K562 (cell line): Measurements from ENCODE around the gene TRAF5. TPM values are rescaled to one million over a fixed set of nuclear protein-coding genes. Genes with fewer than 3 reads are reported as not detected.
A peak's percentile ranks its signal among the peaks of the same experiment; 100 is the strongest.

ENCODE experiments used
- ATAC-seq: fragments of 200-7000 bp; cut with Tn5 transposase; 3 replicates; pipeline ENCODE4 v1.9.1; 2020; ENCODE audit warnings: moderate library complexity
- BruUV-seq: library from RNA; stranded (reverse); fragments of 400-500 nt; replicated peaks from 2 replicates; lab custom pipeline; 2021; lab: Mats Ljungman, UMichigan
- CTCF ChIA-PET: fragments of 300-600 bp; formaldehyde crosslinking; extraction: SDS; loops from one replicate; lab custom pipeline; 2021; ENCODE audit warnings: low intra/inter-chr PET ratio; lab: Yijun Ruan, JAX
- POLR2A ChIA-PET: fragments of 300-600, 350-650 bp; sonication (Branson Sonifier 250); formaldehyde crosslinking; extraction: SDS; loops from one replicate; lab custom pipeline; 2021; ENCODE audit warnings: antibody characterized with exemption, inconsistent platforms; lab: Yijun Ruan, JAX
- DNase-seq, 4 experiments: peaks; one replicate each; pipeline versions ENCODE4 v3.0.0 to v3.0.0-alpha.2; 2011 to 2018; ENCODE audit warnings: low spot score in 3 of 4, mixed read lengths in 3 of 4; ENCODE audit errors: extremely low read depth in 1 of 4
- FAIRE-seq: peaks from 2 replicates; lab custom pipeline; 2011; peaks lifted over from hg19 to GRCh38; lab: Jason Lieb, UNC
- H2AFZ ChIP-seq: 2 replicates; pipeline ENCODE4 v1.6.0; 2011; ENCODE audit warnings: low read depth, low read length, control low read depth, inconsistent platforms
- H3K27ac ChIP-seq: fragments of 200-600 bp; 3 replicates; pipeline ENCODE4 v1.8.0; 2011; ENCODE audit warnings: low read depth, mild to moderate bottlenecking, control low read depth, inconsistent platforms, low read length, moderate library complexity, mixed read lengths; ENCODE audit errors: extremely low read depth
- H3K27me3 ChIP-seq, 2 experiments: fragments of 300-600 bp in 1 of 2; 2 replicates in 1 of 2; 3 replicates in 1 of 2; pipeline versions ENCODE4 v1.6.0 to v1.8.0; 2011; ENCODE audit warnings: inconsistent platforms in 2 of 2, low read length in 2 of 2, mild to moderate bottlenecking in 1 of 2, mixed read lengths in 1 of 2, moderate library complexity in 1 of 2; ENCODE audit not compliant: control insufficient read depth in 2 of 2, insufficient read depth in 2 of 2
- H3K36me3 ChIP-seq: fragments of 300-600 bp; 3 replicates; pipeline ENCODE4 v1.8.0; 2011; ENCODE audit warnings: mild to moderate bottlenecking, low read length, inconsistent platforms; ENCODE audit not compliant: control insufficient read depth, insufficient read depth
- H3K4me1 ChIP-seq, 2 experiments: fragments of 200-600 bp in 1 of 2; replicated peaks in 1 of 2; 2 replicates in 1 of 2; 3 replicates in 1 of 2; pipeline versions ENCODE4 v1.5.1 to v1.8.0; 2011; ENCODE audit warnings: inconsistent platforms in 2 of 2, low read length in 2 of 2, mild to moderate bottlenecking in 1 of 2, mixed read lengths in 1 of 2, moderate library complexity in 1 of 2; ENCODE audit not compliant: control insufficient read depth in 2 of 2, insufficient read depth in 2 of 2
- H3K4me2 ChIP-seq: 2 replicates; pipeline ENCODE4 v1.6.1; 2011; ENCODE audit warnings: low read length, control low read depth, inconsistent platforms, mixed read lengths; ENCODE audit not compliant: insufficient read depth
- H3K4me3 ChIP-seq: fragments of 200-600 bp; sonication (generic), shearing (Covaris generic); 2 replicates; pipeline ENCODE4 v1.5.1; 2016; ENCODE audit warnings: control low read depth, inconsistent platforms
- H3K79me2 ChIP-seq: fragments of 200-600 bp; 3 replicates; pipeline ENCODE4 v1.8.0; 2011; ENCODE audit warnings: low read length, inconsistent platforms; ENCODE audit not compliant: control insufficient read depth, insufficient read depth
- H3K9ac ChIP-seq, 2 experiments: 2 replicates each; pipeline versions ENCODE4 v1.6.0 to v1.6.1; 2011; ENCODE audit warnings: low read depth in 2 of 2, low read length in 2 of 2, control low read depth in 1 of 2, inconsistent platforms in 1 of 2, mild to moderate bottlenecking in 1 of 2, mixed read lengths in 1 of 2; ENCODE audit not compliant: insufficient read depth in 1 of 2
- H3K9me1 ChIP-seq: one replicate; pipeline ENCODE4 v1.6.0; 2011; ENCODE audit warnings: inconsistent platforms, mild to moderate bottlenecking, low read length, moderate library complexity; ENCODE audit not compliant: control insufficient read depth, insufficient read depth
- H3K9me3 ChIP-seq: replicated peaks from 2 replicates; pipeline ENCODE4 v1.5.1; 2011; ENCODE audit warnings: low read depth, low read length, inconsistent platforms; ENCODE audit not compliant: control insufficient read depth, insufficient read depth
- H4K20me1 ChIP-seq: replicated peaks from 2 replicates; pipeline ENCODE4 v1.6.1; 2011; ENCODE audit warnings: low read length, inconsistent platforms, mixed read lengths; ENCODE audit not compliant: control insufficient read depth, insufficient read depth
- CBX3 ChIP-seq, 2 experiments: IDR thresholded peaks; 1 replicate in 1 of 2; 2 replicates in 1 of 2; pipeline ENCODE4 v1.6.1; 2012; ENCODE audit warnings: inconsistent platforms in 2 of 2, low read length in 2 of 2, borderline replicate concordance in 1 of 2, control low read depth in 1 of 2
- CCNT2 ChIP-seq: IDR thresholded peaks from 2 replicates; pipeline ENCODE4 v1.6.1; 2011; ENCODE audit warnings: borderline replicate concordance, low read depth, mild to moderate bottlenecking, moderate library complexity, mixed read lengths, low read length; ENCODE audit not compliant: insufficient read length; ENCODE audit errors: extremely low read depth
- CREM ChIP-seq: IDR thresholded peaks from 2 replicates; pipeline ENCODE4 v1.6.1; 2014; ENCODE audit warnings: antibody characterized with exemption, low read depth
- FOXJ2 ChIP-seq: fragments of 200-800 bp; sonication (Bioruptor generic); IDR thresholded peaks from 2 replicates; pipeline ENCODE4 v1.6.1; 2016; ENCODE audit warnings: missing genetic modification characterization, missing compliant biosample characterization
- HMBOX1 ChIP-seq: sonication (generic); IDR thresholded peaks from 2 replicates; pipeline ENCODE4 v1.6.1; 2016
- JUND ChIP-seq, 2 experiments: IDR thresholded peaks; 2 replicates in 1 of 2; 3 replicates in 1 of 2; pipeline ENCODE4 v1.6.1; 2011; ENCODE audit warnings: borderline replicate concordance in 2 of 2, low read depth in 2 of 2, low read length in 2 of 2, improper control_type of control experiment in 1 of 2, missing biosample characterization in 1 of 2, missing genetic modification characterization in 1 of 2, missing genetic modification reagents in 1 of 2
- KDM1A ChIP-seq, 2 experiments: fragments of 450-650 bp; IDR thresholded peaks; 2 replicates each; pipeline ENCODE4 v1.6.1; 2016; ENCODE audit warnings: mild to moderate bottlenecking in 2 of 2
- MCM2 ChIP-seq: fragments of 450-650 bp; IDR thresholded peaks from 2 replicates; pipeline ENCODE4 v1.6.1; 2017; ENCODE audit warnings: low read depth, mild to moderate bottlenecking
- MEIS2 ChIP-seq: fragments of 450-650 bp; IDR thresholded peaks from 2 replicates; pipeline ENCODE4 v1.6.1; 2014; ENCODE audit warnings: mild to moderate bottlenecking; ENCODE audit not compliant: partially characterized antibody
- NONO ChIP-seq, 2 experiments: fragments of 200-400 bp in 1 of 2; fragments of 450-650 bp in 1 of 2; formaldehyde crosslinking in 1 of 2; IDR thresholded peaks; 2 replicates each; pipeline ENCODE4 v1.6.1; 2017; ENCODE audit warnings: low read depth in 2 of 2, mild to moderate bottlenecking in 2 of 2, moderate library complexity in 2 of 2, low read length in 1 of 2
- PHF8 ChIP-seq: fragments of 200-600 bp; sonication (generic); IDR thresholded peaks from 2 replicates; pipeline ENCODE4 v1.6.1; 2012; ENCODE audit warnings: mixed run types, mild to moderate bottlenecking, inconsistent platforms, low read length, moderate library complexity, borderline replicate concordance
- RREB1 ChIP-seq: fragments of 250-450 bp; sonication (Bioruptor Pico); IDR thresholded peaks from 2 replicates; pipeline ENCODE4 v1.4.0; 2020
- ZKSCAN8 ChIP-seq: fragments of 200-800 bp; sonication (Bioruptor generic); IDR thresholded peaks from 2 replicates; pipeline ENCODE4 v1.6.1; 2016; ENCODE audit warnings: missing genetic modification characterization, missing compliant biosample characterization
- ZSCAN32 ChIP-seq: fragments of 450-650 bp; formaldehyde crosslinking; IDR thresholded peaks from 2 replicates; pipeline ENCODE4 v1.4.0; 2020; ENCODE audit warnings: mild to moderate bottlenecking, moderate library complexity
- WGBS: fragments of 100-300 bp; shearing (Covaris generic); methylation state at CpG from one replicate; pipeline ENCODE4 v1.1.6; 2016; ENCODE audit warnings: low coverage, mixed read lengths; ENCODE audit not compliant: insufficient coverage; ENCODE audit errors: missing lambda C conversion rate; 5-methylcytosine and 5-hydroxymethylcytosine counted together
- in situ Hi-C: fragments of 300-500 bp; cut with MboI; formaldehyde crosslinking; loops from 4 replicates; pipeline ENCODE4 v1.15.0; 2018; ENCODE audit warnings: inconsistent platforms, mixed read lengths
- intact Hi-C: fragments of 100-400 bp; cut with micrococcal nuclease; formaldehyde crosslinking; loops from 2 replicates; pipeline ENCODE4 v1.14.2; 2022
- polyA plus RNA-seq, 8 experiments: library from polyadenylated mRNA; depleted of rRNA in 4 of 8; stranded (reverse) in 5 of 8; unstranded in 3 of 8; fragments of >200 nt; fragmentation: Nextera tagmentation in 2 of 8; fragmentation: Illumina TruSeq in 1 of 8; extraction: Ambion mirVana in 2 of 8; extraction: Trizol in 1 of 8; gene quantifications; 2 replicates each; pipeline versions ENCODE4 v1.2.1 to v1.2.3, GENCODE V29; 2011 to 2014; ENCODE audit warnings: inconsistent platforms in 1 of 8, missing spikeins in 1 of 8
- total RNA-seq, 7 experiments: library from RNA; depleted of rRNA in 6 of 7; stranded (reverse); fragments of >200 nt in 6 of 7; fragmentation: Illumina TruSeq in 2 of 7; extraction: Trizol in 2 of 7; gene quantifications; 2 replicates each; pipeline versions ENCODE4 v1.2.1 to v1.2.3, GENCODE V29; 2011 to 2021; ENCODE audit warnings: low replicate concordance in 1 of 7

TRAF5 gene
- total and polyA plus RNA-seq, 9 of the 15 experiments (the other 6 are each of a cell fraction or from before 2014, with no cell fraction given) = 2.0 to 9.3 (median 5.3) TPM

DNA sequence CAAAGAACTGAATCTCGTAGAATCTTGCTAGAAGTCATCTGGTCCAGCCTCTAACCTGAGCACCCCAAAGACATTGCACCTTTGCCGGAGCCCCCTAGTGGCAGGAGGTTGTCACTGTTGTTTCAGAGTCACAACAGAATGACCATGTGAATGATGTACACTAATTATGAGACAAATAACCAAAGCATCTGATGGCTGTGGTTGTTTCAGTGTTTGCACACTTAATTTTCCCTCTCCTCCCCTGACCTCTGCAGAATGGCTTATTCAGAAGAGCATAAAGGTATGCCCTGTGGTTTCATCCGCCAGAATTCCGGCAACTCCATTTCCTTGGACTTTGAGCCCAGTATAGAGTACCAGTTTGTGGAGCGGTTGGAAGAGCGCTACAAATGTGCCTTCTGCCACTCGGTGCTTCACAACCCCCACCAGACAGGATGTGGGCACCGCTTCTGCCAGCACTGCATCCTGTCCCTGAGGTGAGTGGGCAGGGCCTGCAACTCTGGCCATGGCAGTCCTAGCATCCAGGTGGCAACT is 26.4 kb downstream of the TRAF5 start:
- intact Hi-C loops (loop anchor here (2.0 kb wide), 1 partner anchor 30 kb away; no protein-coding TSS in a partner anchor), in situ Hi-C loops (no loop called here)
- POLR2A ChIA-PET = interaction anchor here (1.2 kb wide), 1 partner anchor 9 kb away, joined by 5 read pairs; no protein-coding TSS in a partner anchor
- CTCF ChIA-PET = interaction anchor here (0.6 kb wide), 1 partner anchor 30 kb away, joined by 3 read pairs; no protein-coding TSS in a partner anchor
- peaks cover 6% of the 10 kb centered on the region; the same call in 1 of the 3 replicates for H3K36me3 ChIP-seq
- H3K9me3 ChIP-seq = 0 out of 2 replicates have a peak, but pooled peaks cover 5% of the 10 kb centered on the region
- H3K9ac ChIP-seq = no peak overlapping the region
- no peak overlapping the region for H3K4me2 ChIP-seq
- H3K4me1 ChIP-seq = no peaks in the 10 kb centered on the region; a peak in 2 of 5 replicates
- H4K20me1 ChIP-seq = no peaks in the 10 kb centered on the region
- H3K27me3 ChIP-seq = no peaks in the 10 kb centered on the region
- H3K9me1 ChIP-seq = no peaks in the 10 kb centered on the region
- no peak overlapping the region for H3K27ac ChIP-seq
- FAIRE-seq (peak; percentile 77), ATAC-seq (peak; percentile 90), DNase-seq (peak; percentile 68 to 80 (median 74))
- no TSS peak for BruUV-seq
- 55% methylated on average over 8 of the region's 8 CpGs for WGBS
- no peak overlapping the region for H2AFZ ChIP-seq
- H3K4me3 ChIP-seq = no peak overlapping the region
- no peaks in the 10 kb centered on the region for H3K79me2 ChIP-seq
- TF ChIP-seq CREM (peak; percentile 35; the same call in 1 of the 2 replicates), HMBOX1 (no peak), CCNT2 (no peak), ZKSCAN8 (CRISPR knock-in tag) (no peak), MCM2 (no peak), MEIS2 (peak; percentile 3), FOXJ2 (tag) (no peak), ZSCAN32 (no peak), KDM1A (IDR thresholded peaks at IDR 0.05) (peak in 1 of 2 experiments; percentile 15; a peak in 1 of 4 replicates), NONO (IDR thresholded peaks at IDR 0.05; ENCODE audit: low read depth in 2 of 2, low read length in 1 of 2) (no peak), PHF8 (no peak), CBX3 (IDR thresholded peaks at IDR 0.05; ENCODE audit: borderline replicate concordance in 1 of 2, low read length in 2 of 2) (0 out of 3 replicates have a peak, but pooled peaks of 1 of the 2 experiments have one; percentile 66), JUND (IDR thresholded peaks at IDR 0.05; ENCODE audit: borderline replicate concordance, low read depth, low read length) (0 out of 2 replicates have a peak, but pooled peaks have one; percentile 24), JUND (tag; IDR thresholded peaks at IDR 0.05; ENCODE audit: borderline replicate concordance, low read depth, low read length) (no peak), RREB1 (CRISPR knock-in tag) (no peak)
